DMS53 (cell line): ENCODE data around the gene LRRK1.

ENCODE experiments used
- DNase-seq: peaks from one replicate; lab custom pipeline; 2025; lab: John Stamatoyannopoulos, UW

Gene LRRK1

GRCh38 chr15:100973351-100974111 lies 54.4 kb downstream of the LRRK1 start:
- peak; percentile 29 for DNase-seq

GRCh38 chr15:100975043-100975442 lies 55.9 kb downstream of the LRRK1 start:
- DNase-seq: no peak

GRCh38 chr15:100980410-100981046 lies 61.4 kb downstream of the LRRK1 start:
- DNase-seq: no peak

- no peak for DNase-seq
These were observed 61.9 kb downstream of the LRRK1 start for GRCh38 chr15:100981086-100981485.

GRCh38 chr15:100983221-100983620 lies 64.1 kb downstream of the LRRK1 start:
- no peak for DNase-seq

GRCh38 chr15:100985401-100985800 lies 66.2 kb downstream of the LRRK1 start:
- DNase-seq: no peak

GRCh38 chr15:100986158-100986896 lies 67.2 kb downstream of the LRRK1 start:
- peak; percentile 60 for DNase-seq

- peak; percentile 8 for DNase-seq
These were observed 68.0 kb downstream of the LRRK1 start for GRCh38 chr15:100987143-100987542.

- no peak for DNase-seq
These were observed 69.1 kb downstream of the LRRK1 start for GRCh38 chr15:100988297-100988696.

GRCh38 chr15:100988857-100989256 lies 69.7 kb downstream of the LRRK1 start:
- no peak for DNase-seq

- no peak for DNase-seq
These were observed 75.7 kb downstream of the LRRK1 start for GRCh38 chr15:100994597-100995446.

GRCh38 chr15:100995471-100996430 lies 76.6 kb downstream of the LRRK1 start:
- no peak for DNase-seq

- DNase-seq: no peak
These were observed 78.3 kb downstream of the LRRK1 start for GRCh38 chr15:100997442-100997841.

GRCh38 chr15:100998630-100999029 lies 79.5 kb downstream of the LRRK1 start:
- DNase-seq: no peak

- no peak for DNase-seq
These were observed 80.2 kb downstream of the LRRK1 start for GRCh38 chr15:100999369-100999768.

- no peak for DNase-seq
These were observed 81.1 kb downstream of the LRRK1 start for GRCh38 chr15:101000271-101000681.

- no peak for DNase-seq
These were observed 81.9 kb downstream of the LRRK1 start for GRCh38 chr15:101001056-101001455.

GRCh38 chr15:101001796-101002195 lies 82.6 kb downstream of the LRRK1 start:
- DNase-seq: no peak

GRCh38 chr15:101003081-101003480 lies 83.9 kb downstream of the LRRK1 start:
- no peak for DNase-seq

- DNase-seq: no peak
These were observed 84.5 kb downstream of the LRRK1 start for GRCh38 chr15:101003706-101004105.

GRCh38 chr15:101004500-101004899 lies 85.3 kb downstream of the LRRK1 start:
- no peak for DNase-seq
